ENCODE results near the gene RFC2.
"Not testable (repeated sequence)": the region's sequence is repeated elsewhere in the genome, so short reads cannot be mapped to it uniquely, and the experiment has no call there.

RFC2 gene

GRCh38 chr7:74202841-74203556 is 51.2 kb downstream of the RFC2 start:
- Histone ChIP-seq H3K36me3 (ENCODE audit: insufficient read depth) (no peaks in the 10 kb centered on the region), H3K4me1 (ENCODE audit: low read depth, poor library complexity, severe bottlenecking) (peaks cover 17% of the 10 kb centered on the region), H3K27me3 (ENCODE audit: insufficient read depth, low read depth) (peaks cover 61% of the 10 kb centered on the region), H2AFZ (ENCODE audit: low read depth) (no peak overlapping the region), H3K4me2 (peak overlapping the region; percentile 10; the same call in 1 of the 2 replicates), H4K20me1 (ENCODE audit: insufficient read depth) (0 out of 2 replicates have a peak, but pooled peaks cover 5% of the 10 kb centered on the region), H3K79me2 (ENCODE audit: insufficient read depth, low read depth) (no peaks in the 10 kb centered on the region), H3K9ac (no peak overlapping the region), H3K4me3 (IDR thresholded peaks at IDR 0.05; ENCODE audit: insufficient read depth, low read depth, low read length) (no peak overlapping the region), H3K27ac (no peak overlapping the region)
- TF ChIP-seq CTCF (conservative IDR thresholded peaks at IDR 0.05; ENCODE audit: low read depth, low read length), result peak; percentile 78

- Histone ChIP-seq H3K9ac (no peak overlapping the region), H3K36me3 (ENCODE audit: insufficient read depth) (no peaks in the 10 kb centered on the region), H3K4me3 (IDR thresholded peaks at IDR 0.05; ENCODE audit: insufficient read depth, low read depth, low read length) (no peak overlapping the region), H3K79me2 (ENCODE audit: insufficient read depth, low read depth) (no peaks in the 10 kb centered on the region), H3K4me2 (no peak overlapping the region), H3K27me3 (ENCODE audit: insufficient read depth, low read depth) (peaks cover 28% of the 10 kb centered on the region), H3K4me1 (ENCODE audit: low read depth, poor library complexity, severe bottlenecking) (peaks cover 13% of the 10 kb centered on the region), H3K27ac (no peak overlapping the region), H2AFZ (ENCODE audit: low read depth) (no peak overlapping the region), H4K20me1 (ENCODE audit: insufficient read depth) (0 out of 2 replicates have a peak, but pooled peaks cover 5% of the 10 kb centered on the region)
- TF ChIP-seq CTCF (conservative IDR thresholded peaks at IDR 0.05; ENCODE audit: low read depth, low read length), result no peak
Measured at GRCh38 chr7:74199551-74200355, 54.4 kb downstream of the RFC2 start.

- peaks cover 14% of the 10 kb centered on the region; the same call in 1 of the 2 replicates for H3K27me3 ChIP-seq (ENCODE audit: insufficient read depth, low read depth)
- H3K4me2 ChIP-seq, result no peak overlapping the region
- TF ChIP-seq CTCF (conservative IDR thresholded peaks at IDR 0.05; ENCODE audit: low read depth, low read length), result no peak
Measured at GRCh38 chr7:74197449-74198124, 56.6 kb downstream of the RFC2 start.

GRCh38 chr7:74195968-74196654 is 58.1 kb downstream of the RFC2 start:
- not testable (repeated sequence) for H3K4me1 ChIP-seq (ENCODE audit: low read depth, poor library complexity, severe bottlenecking); H3K27ac ChIP-seq; H3K79me2 ChIP-seq (ENCODE audit: insufficient read depth, low read depth); H3K4me3 ChIP-seq (IDR thresholded peaks at IDR 0.05; ENCODE audit: insufficient read depth, low read depth, low read length); H3K4me2 ChIP-seq; H3K27me3 ChIP-seq (ENCODE audit: insufficient read depth, low read depth); H4K20me1 ChIP-seq (ENCODE audit: insufficient read depth); H3K9ac ChIP-seq; H2AFZ ChIP-seq (ENCODE audit: low read depth)
- H3K36me3 ChIP-seq (ENCODE audit: insufficient read depth), result peaks cover 18% of the 10 kb centered on the region; the same call in 1 of the 2 replicates

More at GRCh38 chr7:74197449-74198124, 56.6 kb downstream of the RFC2 start:
- H3K4me3 ChIP-seq (IDR thresholded peaks at IDR 0.05; ENCODE audit: insufficient read depth, low read depth, low read length), result no peak overlapping the region
- H3K79me2 ChIP-seq (ENCODE audit: insufficient read depth, low read depth), result no peaks in the 10 kb centered on the region
- no peak overlapping the region for H3K9ac ChIP-seq
- H3K36me3 ChIP-seq (ENCODE audit: insufficient read depth), result peaks cover 6% of the 10 kb centered on the region; the same call in 1 of the 2 replicates
- no peak overlapping the region for H2AFZ ChIP-seq (ENCODE audit: low read depth)
- 0 out of 2 replicates have a peak, but pooled peaks cover 5% of the 10 kb centered on the region for H4K20me1 ChIP-seq (ENCODE audit: insufficient read depth)
- peaks cover 2% of the 10 kb centered on the region for H3K4me1 ChIP-seq (ENCODE audit: low read depth, poor library complexity, severe bottlenecking)
- no peak overlapping the region for H3K27ac ChIP-seq

- H3K27ac ChIP-seq; H3K4me3 ChIP-seq (IDR thresholded peaks at IDR 0.05; ENCODE audit: insufficient read depth, low read depth, low read length); H3K79me2 ChIP-seq (ENCODE audit: insufficient read depth, low read depth); H2AFZ ChIP-seq (ENCODE audit: low read depth); H3K4me2 ChIP-seq; H3K27me3 ChIP-seq (ENCODE audit: insufficient read depth, low read depth); H4K20me1 ChIP-seq (ENCODE audit: insufficient read depth); H3K4me1 ChIP-seq (ENCODE audit: low read depth, poor library complexity, severe bottlenecking); H3K9ac ChIP-seq: not testable (repeated sequence)
- H3K36me3 ChIP-seq (ENCODE audit: insufficient read depth), result peaks cover 18% of the 10 kb centered on the region; the same call in 1 of the 2 replicates
Measured at GRCh38 chr7:74195139-74195860, 58.9 kb downstream of the RFC2 start.

Data from KMS-11 (cell line).